Activated T-cell treated with anti-CD3 and anti-CD28 coated beads, Interleukin-2, amount 50 U/mL, for 48 hours (primary cell): ENCODE data around the gene TNS1.

ENCODE experiments used
- DNase-seq, 2 experiments: peaks; one replicate each; pipeline ENCODE4 v3.0.0-alpha.2; 2020

Gene TNS1

GRCh38 chr2:217863883-217864282, 138.9 kb downstream of the TNS1 start:
- DNase-seq, result no peak

- no peak for DNase-seq
Measured at GRCh38 chr2:217861334-217861877, 141.4 kb downstream of the TNS1 start.

GRCh38 chr2:217859926-217860325, 142.9 kb downstream of the TNS1 start:
- no peak for DNase-seq

- no peak for DNase-seq
Measured at GRCh38 chr2:217858519-217859491, 144.0 kb downstream of the TNS1 start.

GRCh38 chr2:217857624-217858506, 144.9 kb downstream of the TNS1 start:
- no peak for DNase-seq

- DNase-seq, result no peak
Measured at GRCh38 chr2:217856871-217857270, 145.9 kb downstream of the TNS1 start.

GRCh38 chr2:217856159-217856558, 146.6 kb downstream of the TNS1 start:
- no peak for DNase-seq

- no peak for DNase-seq
Measured at GRCh38 chr2:217854684-217855420, 147.9 kb downstream of the TNS1 start.

GRCh38 chr2:217853961-217854360, 148.8 kb downstream of the TNS1 start:
- DNase-seq, result no peak

GRCh38 chr2:217853301-217853881, 149.4 kb downstream of the TNS1 start:
- DNase-seq, result no peak

- DNase-seq, result no peak
Measured at GRCh38 chr2:217852555-217853211, 150.1 kb downstream of the TNS1 start.

- DNase-seq, result no peak
Measured at GRCh38 chr2:217851191-217852020, 151.4 kb downstream of the TNS1 start.

- DNase-seq, result no peak
Measured at GRCh38 chr2:217849154-217849975, 153.4 kb downstream of the TNS1 start.

- DNase-seq, result no peak
Measured at GRCh38 chr2:217848351-217848957, 154.3 kb downstream of the TNS1 start.

GRCh38 chr2:217847552-217848350, 155.0 kb downstream of the TNS1 start:
- DNase-seq, result no peak

GRCh38 chr2:217847115-217847514, 155.7 kb downstream of the TNS1 start:
- DNase-seq, result no peak

GRCh38 chr2:217846321-217846743, 156.5 kb downstream of the TNS1 start:
- DNase-seq, result no peak

- no peak for DNase-seq
Measured at GRCh38 chr2:217845301-217845700, 157.5 kb downstream of the TNS1 start.
